PC-3 (cell line): ENCODE results near the gene MUSTN1. TPM values are rescaled to one million over a fixed set of nuclear protein-coding genes. Genes with fewer than 3 reads are reported as not detected.
A peak's percentile ranks its signal among the peaks of the same experiment; 100 is the strongest.

Experiments
- ATAC-seq: fragments of 200-7000 bp; cut with Tn5 transposase; 2 replicates; pipeline ENCODE4 v1.9.1; 2020; ENCODE audit warnings: mild to moderate bottlenecking, moderate library complexity
- BruUV-seq: library from RNA; stranded (reverse); fragments of 400-500 nt; replicated peaks from 2 replicates; lab custom pipeline; 2021; lab: Mats Ljungman, UMichigan
- CTCF ChIA-PET: fragments of 300-600 bp; sonication (Branson Sonifier 250); formaldehyde crosslinking; loops from one replicate; lab custom pipeline; 2022; ENCODE audit warnings: antibody characterized with exemption; lab: Charles Lee
- POLR2A ChIA-PET: fragments of 300-600 bp; sonication (Branson Sonifier 250); formaldehyde crosslinking; loops from one replicate; lab custom pipeline; 2022; ENCODE audit warnings: antibody characterized with exemption; ENCODE audit not compliant: unreplicated experiment; lab: Charles Lee
- DNase-seq: peaks from one replicate; pipeline ENCODE4 v3.0.0-alpha.2; 2015
- H2AFZ ChIP-seq: fragments of 300-600 bp; sonication (generic); 2 replicates; pipeline ENCODE4 v1.6.0; 2016; ENCODE audit warnings: antibody characterized with exemption, low read length
- H3F3A ChIP-seq: fragments of 300-600 bp; sonication (generic); one replicate; pipeline ENCODE4 v1.6.0; 2017; ENCODE audit warnings: antibody characterized with exemption, low read length, control low read depth, mild to moderate bottlenecking; ENCODE audit not compliant: unreplicated experiment
- H3K27ac ChIP-seq: fragments of 300-600 bp; sonication (generic); 2 replicates; pipeline ENCODE4 v1.5.1; 2016; ENCODE audit warnings: mild to moderate bottlenecking, low read length
- H3K27me3 ChIP-seq: fragments of 300-600 bp; sonication (generic); 2 replicates; pipeline ENCODE4 v1.6.1; 2016; ENCODE audit warnings: low read length, mixed read lengths
- H3K36me3 ChIP-seq: fragments of 300-600 bp; sonication (generic); 2 replicates; pipeline ENCODE4 v1.6.1; 2016; ENCODE audit warnings: low read depth, mixed run types, low read length, mixed read lengths
- H3K4me1 ChIP-seq: fragments of 300-600 bp; sonication (generic); 2 replicates; pipeline ENCODE4 v1.5.1; 2016; ENCODE audit warnings: low read length; ENCODE audit not compliant: insufficient read depth
- H3K4me2 ChIP-seq: fragments of 300-600 bp; sonication (generic); 2 replicates; pipeline ENCODE4 v1.6.0; 2016; ENCODE audit warnings: low read length
- H3K4me3 ChIP-seq: fragments of 300-600 bp; sonication (generic); 2 replicates; pipeline ENCODE4 v1.5.1; 2016; ENCODE audit warnings: mild to moderate bottlenecking, low read length, mixed read lengths
- H3K79me2 ChIP-seq: fragments of 300-600 bp; sonication (generic); 2 replicates; pipeline ENCODE4 v1.6.1; 2017; ENCODE audit warnings: low read length, mixed read lengths
- H3K9ac ChIP-seq: fragments of 300-600 bp; sonication (generic); 2 replicates; pipeline ENCODE4 v1.6.0; 2016; ENCODE audit warnings: mild to moderate bottlenecking, low read length
- H3K9me2 ChIP-seq: fragments of 300-600 bp; sonication (generic); replicated peaks from 2 replicates; pipeline ENCODE4 v1.6.1; 2016; ENCODE audit warnings: mixed run types, low read length, mixed read lengths
- H3K9me3 ChIP-seq: fragments of 300-600 bp; sonication (generic); 2 replicates; pipeline ENCODE4 v1.6.1; 2016; ENCODE audit warnings: low read length, mixed read lengths
- H4K20me1 ChIP-seq: fragments of 300-600 bp; sonication (generic); 2 replicates; pipeline ENCODE4 v1.6.1; 2016; ENCODE audit warnings: low read length, mixed read lengths
- CTCF ChIP-seq: fragments of 300-600 bp; sonication (generic); conservative IDR thresholded peaks from 2 replicates; pipeline ENCODE4 v1.5.1; 2017; ENCODE audit warnings: antibody characterized with exemption, low read depth, mild to moderate bottlenecking, low read length
- EZH2 ChIP-seq: fragments of 300-600 bp; sonication (generic); IDR thresholded peaks from one replicate; pipeline ENCODE4 v1.6.1; 2017; ENCODE audit warnings: antibody characterized with exemption, mild to moderate bottlenecking, low read length; ENCODE audit not compliant: unreplicated experiment
- EZH2phosphoT487 ChIP-seq: fragments of 300-600 bp; sonication (generic); IDR thresholded peaks from 2 replicates; pipeline ENCODE4 v1.6.1; 2018; ENCODE audit warnings: mild to moderate bottlenecking, antibody characterized with exemption, low read length, borderline replicate concordance
- intact Hi-C: fragments of 100-400 bp; cut with micrococcal nuclease; formaldehyde crosslinking; loops from 2 replicates; pipeline ENCODE4 v1.9.0; 2023
- total RNA-seq: library from RNA; depleted of rRNA; stranded (reverse); fragments of >200 nt; gene quantifications from 2 replicates; pipeline ENCODE4 v1.2.3, GENCODE V29; 2014

MUSTN1 gene
- total RNA-seq, 1 experiment from 2014 or later: 0.66 TPM

GRCh38 chr3:52793702-52794611 lies 40.9 kb downstream of the MUSTN1 start:
- ChIA-PET POLR2A (no interaction called here), CTCF (no interaction called here)
- Histone ChIP-seq H3K4me2 (no peak overlapping the region), H3K4me3 (no peak overlapping the region), H4K20me1 (no peaks in the 10 kb centered on the region), H3K36me3 (no peaks in the 10 kb centered on the region), H3K4me1 (peaks cover 4% of the 10 kb centered on the region; the same call in 1 of the 2 replicates), H2AFZ (no peak overlapping the region), H3K9ac (no peak overlapping the region), H3K9me2 (no peaks in the 10 kb centered on the region), H3K9me3 (no peaks in the 10 kb centered on the region), H3K27ac (no peak overlapping the region), H3F3A (no peaks in the 10 kb centered on the region), H3K79me2 (no peaks in the 10 kb centered on the region), H3K27me3 (no peaks in the 10 kb centered on the region)
- BruUV-seq: no TSS peak
- TF ChIP-seq CTCF (no peak), EZH2phosphoT487 (no peak), EZH2 (no peak)
- intact Hi-C loops: no loop called here
- ATAC-seq: no peak
- no peak for DNase-seq

GRCh38 chr3:52792961-52793695 lies 41.7 kb downstream of the MUSTN1 start:
- POLR2A ChIA-PET: interaction anchor here (0.6 kb wide), 1 partner anchor 28 kb away, joined by 3 read pairs; no protein-coding TSS in a partner anchor
- intact Hi-C loops: no loop called here
- Histone ChIP-seq H2AFZ (no peak overlapping the region), H4K20me1 (no peaks in the 10 kb centered on the region), H3K4me2 (no peak overlapping the region), H3K27ac (no peak overlapping the region), H3K4me3 (no peak overlapping the region), H3F3A (no peaks in the 10 kb centered on the region), H3K9ac (no peak overlapping the region), H3K79me2 (no peaks in the 10 kb centered on the region), H3K4me1 (no peaks in the 10 kb centered on the region), H3K27me3 (no peaks in the 10 kb centered on the region), H3K9me3 (no peaks in the 10 kb centered on the region), H3K9me2 (no peaks in the 10 kb centered on the region), H3K36me3 (no peaks in the 10 kb centered on the region)
- TF ChIP-seq EZH2phosphoT487: no peak
- no peak for TF ChIP-seq CTCF
- BruUV-seq: no TSS peak
- CTCF ChIA-PET: no interaction called here
- no peak for ATAC-seq
- peak; percentile 19 for DNase-seq
